GM12891 (cell line): ENCODE measurements around the gene ZNF14.
A peak's percentile ranks its signal among the peaks of the same experiment; 100 is the strongest.
"Not testable (repeated sequence)": the region's sequence is repeated elsewhere in the genome, so short reads cannot be mapped to it uniquely, and the experiment has no call there.

ENCODE experiments used
- DNase-seq: peaks from one replicate; pipeline ENCODE4 v3.0.0; 2011; ENCODE audit warnings: low spot score; ENCODE audit not compliant: insufficient read length
- FAIRE-seq: peaks from 2 replicates; lab custom pipeline; 2011; peaks lifted over from hg19 to GRCh38; lab: Jason Lieb, UNC
- PAX5 ChIP-seq: IDR thresholded peaks from 2 replicates; pipeline ENCODE4 v1.6.1; 2011; ENCODE audit warnings: low read length, moderate library complexity, mild to moderate bottlenecking; ENCODE audit not compliant: insufficient read depth, severe bottlenecking
- POLR2A ChIP-seq: IDR thresholded peaks from 2 replicates; pipeline ENCODE4 v1.6.1; 2011; ENCODE audit warnings: low read depth, low read length, control low read depth
- POLR2AphosphoS5 ChIP-seq: IDR thresholded peaks from 2 replicates; pipeline ENCODE4 v1.6.1; 2011; ENCODE audit warnings: low read depth, low read length, control low read depth
- POU2F2 ChIP-seq: IDR thresholded peaks from 2 replicates; pipeline ENCODE4 v1.6.1; 2011; ENCODE audit warnings: low read depth, mild to moderate bottlenecking, control low read depth, low read length, moderate library complexity
- SPI1 ChIP-seq: IDR thresholded peaks from 2 replicates; pipeline ENCODE4 v1.6.1; 2011; ENCODE audit warnings: low read depth, low read length, control low read depth
- TAF1 ChIP-seq: IDR thresholded peaks from 2 replicates; pipeline ENCODE4 v1.6.1; 2011; ENCODE audit warnings: low read depth, low read length, control low read depth

The ZNF14 gene

DNA sequence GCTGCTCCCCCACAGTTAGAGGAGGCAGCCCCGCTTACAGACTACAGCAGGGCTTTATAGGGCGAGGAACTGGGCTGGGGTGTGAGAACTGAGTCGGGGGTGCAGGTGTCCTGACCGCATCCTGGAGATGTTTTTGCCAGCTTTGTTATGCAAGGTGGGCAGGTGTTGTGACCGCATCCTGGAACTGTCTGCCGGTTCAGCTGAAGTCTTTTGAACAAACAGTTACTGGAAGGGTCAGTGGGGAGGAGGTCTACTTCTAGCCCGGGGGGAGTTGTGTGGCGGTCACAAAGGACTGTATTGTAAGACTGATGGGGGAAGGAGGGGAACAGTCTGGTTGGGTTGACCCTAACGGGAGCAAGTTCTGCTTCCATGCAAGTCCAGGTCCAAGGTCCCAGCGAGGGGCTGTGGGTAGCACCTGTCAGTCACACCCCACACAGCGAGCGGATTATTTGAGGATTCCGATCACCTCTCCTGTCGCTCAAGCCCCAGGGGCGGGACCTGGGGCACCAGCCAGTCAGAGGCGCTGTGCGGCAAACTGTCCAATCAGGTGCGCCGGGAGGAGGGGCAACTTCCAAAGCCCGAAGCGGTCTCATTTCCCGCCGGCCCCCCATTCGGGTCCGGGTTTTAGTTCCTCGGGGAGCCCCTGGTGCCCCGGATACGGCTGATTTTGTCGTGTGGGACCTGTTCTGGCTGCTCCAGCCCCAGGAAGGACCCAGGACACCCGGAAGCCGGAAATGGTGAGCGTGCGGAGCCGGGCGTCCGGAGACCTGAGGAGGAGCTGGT is 64.5 kb downstream of the ZNF14 start, which contains the start of gene ZNF101:
Gene ZNF101 (plus strand): TSS at position 610 of the 783 bp plus-strand sequence. CDS start 125 bp downstream, at position 735.
- peak; percentile 94 for FAIRE-seq
- TF ChIP-seq POLR2A, result peak; percentile 81; the same call in 1 of the 2 replicates
- TF ChIP-seq TAF1, result peak; percentile 79
- TF ChIP-seq PAX5, result no peak
- peak; percentile 31; the same call in 1 of the 2 replicates for TF ChIP-seq POU2F2
- no peak for TF ChIP-seq SPI1
- peak; percentile 84 for TF ChIP-seq POLR2AphosphoS5
- peak; percentile 84 for DNase-seq

- not testable (repeated sequence) for DNase-seq, FAIRE-seq
Measured at GRCh38 chr19:19665420-19665948, 67.4 kb downstream of the ZNF14 start.

DNA sequence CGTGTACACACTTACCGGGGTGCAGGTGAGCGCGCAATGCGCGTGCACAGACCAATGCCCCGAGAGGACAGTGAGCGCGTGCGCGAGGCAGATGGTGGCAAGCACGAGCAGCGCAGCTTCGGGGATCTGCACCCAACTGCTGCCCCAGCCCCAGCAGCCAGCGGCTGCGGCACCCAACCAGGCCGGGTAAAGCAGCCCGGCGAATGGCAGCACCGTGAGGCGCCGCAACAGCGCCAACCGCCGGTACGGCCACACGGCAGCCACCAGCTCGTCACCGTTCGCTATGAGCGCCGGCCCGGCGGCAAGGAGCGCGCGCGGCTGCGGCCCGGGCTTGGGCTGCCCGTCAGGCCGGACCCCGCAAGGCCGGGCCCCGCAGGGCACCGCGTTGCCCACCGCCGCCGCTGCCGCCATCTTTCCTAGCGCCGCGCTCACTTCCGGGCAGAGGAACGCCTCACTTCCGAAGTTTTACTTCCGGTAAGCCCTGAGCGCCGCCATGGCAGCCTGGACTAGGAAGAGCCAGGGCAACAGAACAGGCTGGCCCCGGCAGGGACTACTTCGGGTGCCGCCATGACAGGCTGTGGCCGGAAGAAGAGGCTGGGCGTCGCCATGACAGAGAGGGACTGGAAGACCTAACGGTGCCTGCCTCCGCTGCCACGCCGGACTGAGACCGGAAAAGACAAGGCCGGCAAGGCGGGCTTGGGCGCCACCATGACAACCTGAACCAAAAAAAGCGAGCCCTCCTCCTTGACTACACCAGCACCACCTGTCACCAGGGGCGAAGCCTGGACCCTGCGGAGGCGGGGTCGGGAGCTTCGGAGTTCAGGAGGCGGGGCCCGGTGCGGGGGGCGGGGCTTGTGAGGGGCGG is 69.4 kb downstream of the ZNF14 start, which contains the start of gene ATP13A1:
Gene ATP13A1 (minus strand): TSS at position 421 of the 865 bp plus-strand sequence. CDS start 10 bp downstream, at position 411.
- DNase-seq, result peak; percentile 75
- FAIRE-seq, result peak; percentile 96
- TF ChIP-seq POLR2A, result peak; percentile 81
- 0 out of 2 replicates have a peak, but pooled peaks have one; percentile 9 for TF ChIP-seq SPI1
- peak; percentile 94 for TF ChIP-seq TAF1
- TF ChIP-seq POU2F2, result peak; percentile 62
- TF ChIP-seq PAX5, result no peak
- TF ChIP-seq POLR2AphosphoS5, result 0 out of 2 replicates have a peak, but pooled peaks have one; percentile 39

DNA sequence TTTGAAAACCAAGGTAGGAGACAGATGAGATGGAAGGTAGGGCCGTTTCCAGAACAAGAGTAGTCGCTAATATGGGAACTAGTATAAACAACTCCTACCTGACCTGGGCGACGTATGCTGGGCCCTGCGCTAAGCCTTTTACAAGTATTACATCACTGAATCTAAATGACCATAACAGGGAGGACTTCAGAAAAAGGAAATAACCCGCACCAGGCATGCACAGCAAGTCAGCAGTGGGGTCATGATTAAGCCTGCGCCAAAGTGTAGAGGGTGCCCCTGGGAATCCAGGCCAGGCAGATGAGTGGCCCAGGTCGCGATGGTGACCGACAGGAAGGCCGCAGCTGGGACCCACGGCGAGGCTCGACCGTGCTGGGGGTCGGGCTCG is 70.0 kb downstream of the ZNF14 start:
- TF ChIP-seq POU2F2 (no peak), SPI1 (no peak), TAF1 (no peak), POLR2A (no peak)
- no peak for DNase-seq
- no peak for FAIRE-seq

- FAIRE-seq, result peak; percentile 73
- DNase-seq, result no peak
- TF ChIP-seq PAX5 (no peak), POLR2AphosphoS5 (no peak), SPI1 (no peak), POU2F2 (no peak), POLR2A (no peak), TAF1 (no peak; the same call in 1 of the 2 replicates)
Measured at GRCh38 chr19:19662344-19662743, 70.6 kb downstream of the ZNF14 start.

- FAIRE-seq (peak; percentile 95), DNase-seq (peak; percentile 66)
- no peak for TF ChIP-seq POU2F2
- TF ChIP-seq POLR2AphosphoS5, result peak; percentile 71
- TF ChIP-seq TAF1, result peak; percentile 39; the same call in 1 of the 2 replicates
- TF ChIP-seq SPI1, result peak; percentile 89
Measured at GRCh38 chr19:19661675-19662251, 71.1 kb downstream of the ZNF14 start.

- FAIRE-seq (no peak), DNase-seq (no peak)
- TF ChIP-seq TAF1, result no peak
- no peak for TF ChIP-seq POLR2A
- TF ChIP-seq POLR2AphosphoS5, result no peak
- TF ChIP-seq POU2F2, result no peak
- TF ChIP-seq SPI1, result no peak
- no peak for TF ChIP-seq PAX5
Measured at GRCh38 chr19:19661141-19661674, 71.7 kb downstream of the ZNF14 start.
